Measurements from ENCODE around the gene PRADC1. TPM values are rescaled to one million over a fixed set of nuclear protein-coding genes. Genes with fewer than 3 reads are reported as not detected.
"Not testable (repeated sequence)": the region's sequence is repeated elsewhere in the genome, so short reads cannot be mapped to it uniquely, and the experiment has no call there.

Gene PRADC1
- total RNA-seq, 4 donors from 2014 or later: 9.7 to 30.2 (median 23.3) TPM

- no peak for TF ChIP-seq POLR2A (IDR thresholded peaks at IDR 0.05)
- TF ChIP-seq CTCF (IDR thresholded peaks at IDR 0.05): no peak
- intact Hi-C loops (cut with DNase I; ENCODE audit: low total_unique reads): no loop called here
- H3K4me3 ChIP-seq (ENCODE audit: low read depth, poor library complexity, severe bottlenecking): no peak overlapping the region
- no peak for DNase-seq (ENCODE audit: low spot score in 2 of 2)
- WGBS, 2 donors: 90 to 94% methylated on average over 4 of the region's 4 CpGs
Observed at GRCh38 chr2:73210019-73210418, 23.0 kb downstream of the PRADC1 start.

GRCh38 chr2:73208258-73208657, 24.8 kb downstream of the PRADC1 start:
- H3K4me3 ChIP-seq (ENCODE audit: low read depth, poor library complexity, severe bottlenecking): no peak overlapping the region
- 81 to 83% methylated on average over 3 of the region's 3 CpGs for WGBS, 2 donors
- no peak for DNase-seq (ENCODE audit: low spot score in 2 of 2)
- intact Hi-C loops (cut with DNase I; ENCODE audit: low total_unique reads): no loop called here
- TF ChIP-seq POLR2A (IDR thresholded peaks at IDR 0.05) (no peak), CTCF (IDR thresholded peaks at IDR 0.05) (no peak)

GRCh38 chr2:73205611-73206010, 27.4 kb downstream of the PRADC1 start:
- intact Hi-C loops (cut with DNase I; ENCODE audit: low total_unique reads): no loop called here

GRCh38 chr2:73203055-73203681, 29.9 kb downstream of the PRADC1 start:
- no peak for TF ChIP-seq POLR2A (IDR thresholded peaks at IDR 0.05)
- no peak for TF ChIP-seq CTCF (IDR thresholded peaks at IDR 0.05)
- intact Hi-C loops (cut with DNase I; ENCODE audit: low total_unique reads): no loop called here
- no peak overlapping the region for H3K4me3 ChIP-seq (ENCODE audit: low read depth, poor library complexity, severe bottlenecking)
- 3 to 10% methylated on average over 19 to 22 of the region's 44 CpGs for WGBS, 2 donors
- no peak for DNase-seq (ENCODE audit: low spot score in 2 of 2)

More at GRCh38 chr2:73205611-73206010, 27.4 kb downstream of the PRADC1 start:
- DNase-seq (ENCODE audit: low spot score in 2 of 2): no peak
- TF ChIP-seq POLR2A (IDR thresholded peaks at IDR 0.05): no peak
- no peak for TF ChIP-seq CTCF (IDR thresholded peaks at IDR 0.05)
- H3K4me3 ChIP-seq (ENCODE audit: low read depth, poor library complexity, severe bottlenecking): no peak overlapping the region
- WGBS, 2 donors: 66% methylated on average over 6 of the region's 6 CpGs

- intact Hi-C loops (cut with DNase I; ENCODE audit: low total_unique reads): no loop called here
- no peak for DNase-seq (ENCODE audit: low spot score in 2 of 2)
- no peak within 1 kb of the TSS for H3K4me3 ChIP-seq (ENCODE audit: low read depth, poor library complexity, severe bottlenecking)
- WGBS, 2 donors: 1 to 2% methylated on average over 65 to 67 of the region's 87 CpGs
- TF ChIP-seq CTCF (IDR thresholded peaks at IDR 0.05) (no peak), POLR2A (IDR thresholded peaks at IDR 0.05) (no peak)
Observed at GRCh38 chr2:73202156-73203054, 30.6 kb downstream of the PRADC1 start, which contains the start of gene NOTO. NOTO (plus strand) TSS chr2:73202574; CDS start chr2:73202667, 93 bp downstream.

- 71 to 74% methylated on average over 10 of the region's 10 CpGs for WGBS, 2 donors
- intact Hi-C loops (cut with DNase I; ENCODE audit: low total_unique reads); H3K4me3 ChIP-seq (ENCODE audit: low read depth, poor library complexity, severe bottlenecking); DNase-seq (ENCODE audit: low spot score in 2 of 2): not testable (repeated sequence)
Observed at GRCh38 chr2:73200281-73200680, 32.8 kb downstream of the PRADC1 start.
